Skin of body (tissue), 2 donors: ENCODE results near the gene CSNK1A1L. TPM values are rescaled to one million over a fixed set of nuclear protein-coding genes. Genes with fewer than 3 reads are reported as not detected.
A peak's percentile ranks its signal among the peaks of the same experiment; 100 is the strongest.

ENCODE experiments used
- DNase-seq: peaks from one replicate; lab custom pipeline; 2025; lab: John Stamatoyannopoulos, UW
- total RNA-seq: library from RNA; depleted of rRNA; stranded (reverse); fragments of >200 nt; gene quantifications from one replicate; pipeline ENCODE4 v1.2.3, GENCODE V29; 2014

The CSNK1A1L gene
- total RNA-seq: not detected

DNA sequence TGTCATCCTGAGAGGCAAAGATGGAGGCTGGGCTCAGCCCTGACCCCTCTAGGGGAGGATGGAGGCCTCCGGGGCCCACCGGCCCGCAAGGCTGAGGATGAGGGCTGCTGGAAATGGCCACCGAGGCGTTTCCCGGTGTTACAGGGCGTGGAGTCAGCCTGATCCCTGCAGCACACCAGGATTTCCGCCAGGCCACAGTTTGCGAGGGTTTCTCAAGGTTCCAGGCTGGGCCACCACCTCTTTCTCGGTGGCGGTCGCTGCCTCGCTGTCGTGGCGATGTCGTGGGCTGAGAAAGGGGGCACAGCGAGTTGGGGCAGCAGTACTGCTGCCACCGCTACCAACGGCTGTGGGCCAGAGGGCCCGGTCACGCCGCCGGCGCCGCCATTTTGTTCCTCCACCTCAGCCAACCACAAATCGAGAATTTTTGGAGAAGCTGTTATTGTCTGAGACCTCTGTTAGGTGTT, at the start of gene CSNK1A1L:
Gene CSNK1A1L, minus strand, starts transcription at position 414 of the 464 bp plus-strand sequence. Its CDS starts 408 bp downstream, at position 6.
- no peak for DNase-seq

DNA sequence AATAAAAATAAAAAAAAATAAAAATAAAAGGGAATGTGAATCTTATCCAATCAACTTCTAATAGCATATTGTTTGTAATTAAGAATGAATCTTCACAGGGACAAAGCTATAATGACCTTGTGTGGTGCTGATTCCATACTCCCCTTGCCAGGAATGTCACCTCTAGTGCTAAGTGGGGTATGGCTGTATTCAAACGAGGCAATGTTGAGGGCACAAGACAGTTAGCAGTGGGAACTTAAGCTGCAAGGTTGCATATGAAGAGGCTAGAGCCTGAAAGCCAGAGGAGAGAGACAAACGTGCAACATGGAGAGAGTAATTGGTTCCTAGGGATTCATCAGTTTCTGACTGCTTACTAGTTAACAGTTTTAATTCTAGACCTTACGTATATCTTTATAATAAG, 43.9 kb upstream of the CSNK1A1L start:
- no peak for DNase-seq

DNA sequence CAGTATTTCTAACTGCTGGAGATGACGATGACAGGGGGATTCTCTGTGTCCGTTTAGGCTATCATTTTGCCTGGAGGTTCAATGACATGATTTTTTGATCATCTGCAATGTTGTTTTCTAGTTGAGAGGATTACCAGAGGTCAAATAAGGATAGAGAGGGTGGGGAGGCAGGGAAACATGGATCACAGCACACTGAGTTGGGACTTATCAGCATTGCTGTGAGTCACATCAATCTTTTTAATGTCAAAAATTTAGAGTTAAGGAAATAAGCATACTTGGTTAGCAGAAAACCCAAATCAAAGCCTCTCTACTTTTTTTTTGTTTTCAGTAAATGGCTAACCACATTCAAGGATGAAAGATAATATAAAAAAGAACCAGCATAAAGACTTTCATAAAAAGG, 43.0 kb upstream of the CSNK1A1L start:
- no peak for DNase-seq

DNA sequence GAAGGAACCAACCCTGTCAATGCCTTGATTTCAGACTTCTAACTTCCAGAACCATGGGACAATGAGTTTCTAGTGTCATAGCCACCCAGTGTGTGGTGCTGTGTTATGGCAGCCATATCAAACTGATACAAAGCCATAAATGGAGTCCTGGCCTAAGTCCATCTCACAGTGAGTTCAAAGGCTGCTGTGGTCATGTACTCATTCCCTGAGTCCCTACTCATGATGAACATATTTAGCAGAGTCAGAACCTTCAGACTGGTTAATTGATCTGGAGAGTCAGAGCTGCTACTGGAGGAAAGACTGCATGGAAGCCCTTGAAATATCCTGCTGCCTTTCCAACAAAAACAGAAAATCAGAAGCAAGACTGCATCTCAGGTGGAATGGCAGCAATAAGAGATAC, 39.2 kb upstream of the CSNK1A1L start:
- no peak for DNase-seq

DNA sequence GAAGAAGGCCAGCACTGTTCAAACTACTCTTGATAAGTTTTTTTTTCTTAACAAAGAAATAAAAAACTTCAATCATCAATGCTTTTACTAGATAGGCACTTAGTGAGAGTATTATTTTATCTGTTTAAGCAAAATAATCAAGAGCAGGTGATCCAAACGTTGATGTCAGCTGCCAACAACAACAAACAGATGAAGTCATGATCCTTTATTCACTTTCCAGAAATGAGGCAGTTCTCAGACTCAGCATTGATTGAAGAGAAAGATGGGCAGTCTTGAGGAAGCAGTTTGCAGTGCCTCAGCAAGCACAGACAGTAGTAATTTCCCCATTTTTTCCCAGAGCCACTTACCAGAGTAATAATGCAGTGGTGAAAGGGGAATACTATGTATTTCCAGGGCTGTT, 38.4 kb upstream of the CSNK1A1L start:
- DNase-seq: peak; percentile 73

DNA sequence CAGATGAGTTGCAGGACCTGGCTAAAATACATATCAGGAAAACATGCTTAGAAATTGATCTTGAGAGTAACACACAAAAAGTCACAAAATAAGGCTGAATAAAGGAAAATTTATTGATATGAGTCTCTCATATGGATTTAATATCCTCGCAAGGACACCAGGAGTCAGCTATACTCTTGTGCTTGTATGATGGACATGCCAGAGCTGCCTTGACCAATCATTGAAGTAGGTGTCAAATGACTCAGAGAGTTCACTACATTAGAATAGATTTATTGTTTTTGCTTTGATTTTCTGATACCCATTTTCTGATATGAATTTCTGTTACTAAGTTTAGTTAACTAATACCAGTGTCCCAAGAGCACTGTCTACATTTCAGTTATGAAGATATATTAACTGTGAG, 37.4 kb upstream of the CSNK1A1L start:
- DNase-seq: no peak

DNA sequence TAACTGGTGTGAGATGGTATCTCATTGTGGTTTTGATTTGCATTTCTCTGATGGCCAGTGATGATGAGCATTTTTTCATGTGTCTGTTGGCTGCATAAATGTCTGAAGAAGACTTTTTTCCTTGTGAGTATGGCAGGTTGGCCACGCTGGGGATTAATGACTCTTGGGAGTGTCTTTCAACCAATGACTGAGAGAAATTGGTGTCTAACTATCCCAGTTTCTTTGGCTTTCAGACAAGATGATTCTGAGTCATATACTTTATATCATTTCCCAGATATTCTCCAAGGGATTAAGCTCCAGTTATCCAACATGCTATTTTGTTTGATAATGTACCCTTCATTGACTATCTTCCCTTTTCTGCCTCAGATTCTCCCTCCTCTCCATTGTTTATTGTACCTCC, 35.5 kb upstream of the CSNK1A1L start:
- no peak for DNase-seq

DNA sequence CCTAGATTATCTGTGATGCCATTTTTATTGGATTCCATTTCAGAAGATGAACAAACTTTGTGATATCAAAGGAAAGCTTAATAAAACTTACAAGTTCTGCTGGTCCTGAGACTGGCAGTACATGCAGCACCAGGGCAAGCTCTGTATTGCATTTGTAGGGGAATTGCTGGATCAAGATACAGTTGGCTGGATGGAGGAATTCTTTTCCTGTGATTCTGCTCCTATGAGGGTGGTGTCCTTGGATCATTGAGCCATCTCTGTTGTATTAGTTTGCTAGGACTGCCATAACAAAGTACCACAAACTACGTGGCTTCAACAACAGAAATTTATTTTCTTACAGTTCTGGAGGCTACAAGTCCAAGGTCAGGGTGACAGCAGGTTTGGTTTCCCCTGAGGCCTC, 33.9 kb upstream of the CSNK1A1L start:
- no peak for DNase-seq

DNA sequence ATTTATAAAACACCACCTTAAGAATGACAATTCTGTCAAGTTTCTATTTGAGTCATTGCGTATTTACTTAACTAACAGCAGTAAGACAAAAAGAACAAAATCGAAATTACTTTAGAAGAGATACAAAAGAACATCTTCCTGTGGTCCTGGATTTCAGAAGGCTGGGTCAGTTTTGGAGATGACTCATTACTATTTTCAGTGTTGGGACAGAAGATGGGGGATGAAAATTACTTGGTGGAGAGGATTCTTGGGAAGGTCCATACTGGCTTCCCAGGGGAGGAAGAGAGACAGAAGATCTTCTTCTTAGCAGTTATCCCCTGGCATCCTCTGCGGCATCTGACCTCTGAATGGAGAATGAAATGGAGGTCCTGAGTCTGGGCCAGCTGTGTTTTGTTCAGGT, 33.5 kb upstream of the CSNK1A1L start:
- no peak for DNase-seq

DNA sequence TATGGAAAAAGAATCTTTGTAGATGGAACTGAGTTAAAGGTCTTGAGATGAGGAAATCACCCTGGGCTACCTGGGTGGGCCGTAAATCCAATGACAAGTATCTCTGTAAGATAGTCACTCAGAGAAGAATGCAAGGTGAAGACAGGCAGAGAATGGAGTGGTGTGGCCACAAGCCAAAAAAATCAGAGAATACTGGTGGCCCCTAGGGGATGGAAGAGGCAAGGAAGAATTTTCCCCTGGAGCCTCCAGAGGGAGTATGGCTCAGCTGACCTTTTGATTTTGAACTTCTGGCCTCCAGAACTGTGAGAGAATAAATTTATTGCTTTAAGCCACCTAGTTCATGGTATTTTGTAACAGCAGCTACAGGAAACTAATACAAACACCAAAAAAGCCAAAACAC, 32.7 kb upstream of the CSNK1A1L start:
- DNase-seq: no peak

DNA sequence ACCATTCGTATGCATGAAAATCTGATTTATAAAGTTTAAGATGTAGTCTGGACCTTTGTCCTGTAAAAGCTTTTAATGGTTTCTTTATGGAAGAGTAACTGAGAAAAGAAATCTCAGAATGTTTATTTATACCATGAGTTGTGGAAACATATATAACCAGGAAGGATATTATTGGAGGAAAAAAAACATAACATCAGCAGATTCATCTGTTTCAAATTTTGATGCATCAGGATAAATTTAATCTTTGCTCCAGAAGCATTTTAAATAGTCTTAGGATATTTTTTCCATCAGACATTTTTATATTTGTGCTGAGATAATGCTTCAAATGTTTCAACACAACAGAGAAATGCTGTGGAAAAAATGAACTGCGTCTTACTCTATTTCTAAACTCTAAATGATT, 31.2 kb upstream of the CSNK1A1L start:
- no peak for DNase-seq

DNA sequence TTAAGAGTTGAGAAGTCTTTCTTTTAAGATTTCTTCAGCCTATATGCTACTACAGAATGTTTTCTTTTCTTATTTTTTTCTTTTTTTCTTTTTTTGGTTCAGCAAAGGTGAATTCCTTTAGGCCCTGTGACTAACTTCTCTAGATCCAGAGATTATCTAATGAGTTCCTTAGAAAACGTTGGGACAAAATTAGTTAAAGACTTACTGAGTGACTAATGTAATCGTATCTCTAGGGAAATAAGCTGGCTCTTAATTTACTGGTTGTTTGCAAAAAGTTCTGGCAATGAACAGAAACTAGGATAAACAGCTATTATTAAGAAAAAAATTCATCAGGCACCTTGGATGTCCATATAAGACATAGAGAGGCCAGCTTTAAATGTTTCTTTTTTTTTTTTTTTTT, 30.7 kb upstream of the CSNK1A1L start:
- no peak for DNase-seq

DNA sequence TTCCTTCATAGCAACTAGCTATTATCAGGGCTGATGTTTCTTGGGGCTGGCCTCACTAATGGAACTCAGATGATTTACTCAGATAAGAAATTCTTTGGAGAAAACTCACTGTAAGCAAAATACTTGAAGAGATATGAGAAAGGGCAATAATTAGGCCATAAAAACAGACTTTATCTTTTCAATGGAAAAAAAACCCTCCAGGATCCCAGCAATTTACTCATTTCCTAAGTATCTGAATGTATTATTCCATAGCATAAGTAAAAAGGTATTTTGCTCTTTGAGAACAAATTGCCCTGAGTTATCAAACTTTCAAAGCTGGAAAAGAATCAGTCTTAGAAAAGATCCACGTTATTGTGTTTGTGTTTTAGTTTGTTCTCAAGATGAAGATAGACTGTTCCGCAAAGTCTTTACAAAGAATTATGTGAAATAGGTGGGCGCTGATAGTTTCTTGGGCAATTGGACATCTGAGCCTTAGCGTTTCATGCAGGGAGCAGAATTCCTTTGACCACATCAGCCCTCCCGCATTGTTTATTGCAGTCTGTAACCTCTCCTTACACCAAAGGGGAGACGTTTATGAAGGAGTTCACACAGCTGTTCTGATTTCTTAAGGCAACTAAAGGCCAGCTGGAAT, 29.1 kb upstream of the CSNK1A1L start:
- DNase-seq: peak; percentile 75

DNA sequence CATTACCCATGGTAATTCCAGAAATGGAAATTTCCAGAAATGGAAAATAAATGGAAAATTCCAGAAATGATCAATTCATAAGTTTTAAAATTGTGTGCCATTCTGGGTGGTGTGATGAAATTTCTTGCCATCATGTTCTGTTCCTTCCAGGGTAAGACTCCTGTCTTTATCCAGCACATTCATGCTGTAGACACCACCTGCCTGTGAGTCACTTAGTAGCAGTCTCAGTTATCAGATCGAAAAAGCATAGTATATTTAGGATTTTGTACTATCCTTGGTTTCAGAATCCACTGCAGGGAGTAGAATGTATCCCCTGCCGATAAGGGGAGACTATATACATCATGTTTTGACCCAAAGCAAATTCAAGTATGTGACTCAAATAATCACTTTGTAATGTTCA, 26.7 kb upstream of the CSNK1A1L start:
- DNase-seq: no peak

DNA sequence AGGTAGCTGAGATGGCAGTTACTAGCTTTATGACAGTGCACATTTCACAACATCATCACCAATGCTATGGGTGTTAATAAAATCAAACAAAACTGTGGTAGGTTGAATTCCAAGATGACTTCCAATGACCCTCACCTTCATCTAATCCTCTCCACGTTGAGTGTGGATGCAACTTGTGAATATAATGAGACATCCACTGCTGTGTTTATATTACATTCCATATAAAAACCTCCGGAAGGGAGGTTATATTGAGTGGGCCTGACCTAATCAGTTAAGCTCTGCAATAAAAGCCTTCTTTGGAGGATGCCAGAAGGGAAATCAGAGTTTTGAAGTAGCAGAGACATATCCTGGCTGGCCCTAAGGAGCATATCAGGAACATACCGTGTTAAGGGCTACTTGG, 25.6 kb upstream of the CSNK1A1L start:
- no peak for DNase-seq

DNA sequence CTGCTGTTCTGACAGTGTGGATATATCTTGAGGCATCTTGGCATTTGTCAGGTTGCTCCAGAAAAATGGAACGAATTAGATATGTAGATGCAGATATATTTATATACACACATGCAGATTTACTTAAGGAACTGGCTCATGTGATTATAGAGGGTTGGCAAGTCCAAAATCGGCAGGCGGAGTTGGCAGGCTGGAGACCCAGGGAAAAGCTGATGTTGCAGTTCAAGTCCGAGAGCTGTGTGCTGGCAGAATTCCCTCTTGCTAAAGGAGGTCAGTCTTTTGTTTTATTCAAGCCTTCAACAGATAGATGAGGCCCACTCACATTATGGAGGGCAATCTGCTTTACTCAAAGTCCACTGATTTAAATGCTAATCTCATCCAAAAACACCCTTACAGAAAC, 24.4 kb upstream of the CSNK1A1L start:
- DNase-seq: peak; percentile 16

DNA sequence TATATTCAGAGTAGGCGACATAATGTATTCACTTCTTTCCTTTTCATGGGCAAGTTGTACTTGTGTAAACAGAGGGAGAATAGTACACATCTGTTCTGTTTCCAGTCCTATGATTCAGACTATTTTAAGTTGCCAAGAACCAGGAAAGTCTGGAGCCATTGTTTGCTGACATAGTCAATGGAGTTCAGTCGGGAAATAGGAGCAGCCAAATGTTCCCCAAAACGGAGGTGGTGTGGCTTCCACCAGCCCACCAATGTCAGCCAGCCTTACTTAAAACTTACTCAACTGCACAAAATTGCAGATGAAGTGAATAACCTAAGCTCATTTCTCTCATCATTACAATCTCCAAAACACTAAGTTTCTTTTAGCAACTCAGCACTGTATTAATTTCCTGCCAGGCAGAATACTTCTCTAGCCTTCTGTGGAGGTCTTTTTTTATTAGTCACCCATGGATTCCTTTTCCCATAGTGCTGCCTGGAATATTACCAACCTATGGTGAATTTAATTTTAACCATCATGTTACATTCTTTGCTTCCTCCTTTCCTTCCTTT, 22.3 kb upstream of the CSNK1A1L start:
- DNase-seq: peak; percentile 58

DNA sequence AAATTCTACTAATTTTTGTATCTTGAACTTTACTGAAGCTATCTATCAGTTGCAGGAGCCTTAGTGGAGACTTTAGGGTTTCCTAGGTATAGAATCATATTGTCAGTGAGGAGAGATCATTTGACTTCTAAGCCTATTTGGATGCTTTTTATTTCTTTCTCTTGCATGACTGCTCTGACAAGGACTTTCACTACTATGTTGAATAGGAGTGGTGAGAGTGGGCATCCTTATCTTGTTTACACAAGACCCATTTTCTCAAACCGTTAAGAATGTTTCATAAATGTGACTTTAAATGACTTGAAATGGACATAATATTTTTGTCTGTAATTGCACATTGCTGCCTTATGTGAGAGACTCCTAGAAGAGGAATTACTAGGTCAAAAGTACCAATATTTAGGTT, 17.9 kb upstream of the CSNK1A1L start:
- DNase-seq: no peak

DNA sequence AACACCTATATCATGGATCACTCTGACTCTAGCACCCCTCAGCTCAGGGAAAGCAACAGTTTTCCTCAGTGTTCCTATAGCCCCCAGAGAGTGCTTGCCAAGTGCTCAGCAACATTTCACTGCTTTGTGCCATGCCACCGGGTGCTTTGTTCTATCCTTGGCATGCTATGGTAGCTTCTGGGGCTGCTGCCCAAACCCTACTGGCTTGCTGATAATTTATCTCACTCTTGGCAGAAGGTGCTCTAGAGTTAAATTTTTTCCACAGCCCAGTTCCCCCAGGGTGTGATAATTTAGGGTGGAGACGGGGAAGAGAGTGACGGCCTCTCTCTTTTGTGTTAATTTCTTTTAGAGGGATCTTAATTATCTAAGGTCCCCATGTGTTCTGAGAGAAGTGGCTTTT, 12.6 kb upstream of the CSNK1A1L start:
- no peak for DNase-seq

DNA sequence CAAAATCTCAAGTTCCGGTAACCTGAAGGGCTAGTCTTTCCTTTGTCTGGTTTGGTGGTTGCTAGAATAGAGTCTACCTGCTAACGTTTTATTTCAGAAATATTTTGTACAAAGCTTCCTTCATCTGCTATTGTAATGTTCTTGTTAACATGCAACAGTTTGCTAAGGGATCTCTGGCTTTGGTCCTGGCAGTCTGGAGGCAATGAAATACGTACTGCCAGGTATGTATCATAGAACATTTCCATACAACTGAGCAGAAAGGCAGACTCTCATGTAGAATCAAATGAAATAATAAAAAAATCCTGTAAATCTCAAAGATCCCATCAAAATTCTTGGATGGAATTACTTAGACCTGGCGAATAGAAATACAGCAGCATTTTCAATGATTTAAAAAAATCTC, 8.8 kb upstream of the CSNK1A1L start:
- DNase-seq: no peak

DNA sequence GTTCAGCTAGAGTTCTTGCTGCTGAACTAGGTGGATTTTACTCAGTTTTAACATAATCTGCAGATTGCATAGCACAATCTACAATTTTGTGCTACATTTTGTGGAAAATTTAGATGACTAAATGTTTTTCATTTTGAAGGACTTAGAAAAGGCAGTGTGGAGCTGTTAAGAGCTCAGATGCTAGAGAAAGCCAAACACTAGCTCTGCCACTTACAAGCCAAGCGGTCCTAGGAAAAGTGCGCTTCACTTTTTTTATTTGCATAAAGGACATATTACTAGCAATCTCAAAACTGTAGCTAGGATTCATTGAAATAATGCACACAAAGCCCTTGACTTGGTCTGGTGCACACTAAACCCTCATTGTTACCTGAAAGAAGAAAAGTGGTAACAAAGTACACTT, 8.1 kb upstream of the CSNK1A1L start:
- no peak for DNase-seq

DNA sequence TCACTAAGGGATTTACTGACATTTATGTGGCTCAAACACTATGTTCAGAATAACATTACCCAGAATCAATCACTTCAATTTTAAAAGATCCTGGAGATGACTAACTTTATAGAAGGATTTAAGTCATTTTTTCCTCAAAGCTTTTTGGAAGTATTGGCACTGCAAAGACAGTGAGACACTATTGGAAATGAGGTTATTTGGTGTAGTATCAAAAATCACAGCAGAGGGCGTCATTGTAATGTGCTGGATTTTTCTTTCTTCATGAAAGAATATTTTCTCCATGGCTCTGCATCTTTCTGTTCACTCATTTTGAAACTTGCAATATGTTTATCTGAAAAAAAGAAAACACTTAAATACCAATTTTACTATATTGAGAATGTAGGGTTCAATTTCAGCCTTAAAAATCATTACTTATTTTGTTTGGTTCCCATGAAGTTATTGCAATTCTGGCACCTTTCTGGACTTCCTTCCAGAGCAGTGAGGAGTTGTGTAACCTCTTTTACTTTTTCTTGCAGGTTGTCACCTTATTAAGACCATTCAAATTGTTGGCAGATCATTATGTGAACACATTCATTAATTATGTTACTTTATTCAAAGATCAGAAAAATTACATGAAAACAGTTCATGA, 3.7 kb upstream of the CSNK1A1L start:
- DNase-seq: peak; percentile 92

DNA sequence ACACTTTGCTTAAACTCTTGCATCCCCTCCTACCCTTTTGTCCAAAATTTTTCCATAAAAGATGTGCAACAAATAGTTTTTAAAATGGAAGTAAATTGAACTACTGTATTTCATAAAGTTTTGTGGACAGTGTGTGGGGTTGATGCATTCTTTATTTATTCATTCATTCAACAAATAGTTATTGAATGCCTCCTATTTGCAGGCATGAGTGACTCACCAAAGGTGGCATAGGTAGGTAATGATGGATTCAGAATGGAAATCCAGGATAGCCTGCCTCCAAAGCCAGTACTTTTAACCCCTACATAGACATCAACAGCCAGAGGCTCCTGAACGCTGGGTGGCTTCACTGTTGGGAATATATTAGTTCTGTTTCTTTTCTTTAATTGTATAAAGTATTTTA, 2.4 kb upstream of the CSNK1A1L start:
- DNase-seq: no peak
